GM12801 (cell line): Measurements from ENCODE around the gene TRPC4AP.

Experiments
- TF ChIP-seq, protein P1 (sequence below): IDR thresholded peaks from one replicate; pipeline ENCODE4 v1.5.1; 2011; ENCODE audit warnings: control low read depth; ENCODE audit not compliant: insufficient read length; ENCODE audit errors: extremely low read depth

Gene TRPC4AP

DNA sequence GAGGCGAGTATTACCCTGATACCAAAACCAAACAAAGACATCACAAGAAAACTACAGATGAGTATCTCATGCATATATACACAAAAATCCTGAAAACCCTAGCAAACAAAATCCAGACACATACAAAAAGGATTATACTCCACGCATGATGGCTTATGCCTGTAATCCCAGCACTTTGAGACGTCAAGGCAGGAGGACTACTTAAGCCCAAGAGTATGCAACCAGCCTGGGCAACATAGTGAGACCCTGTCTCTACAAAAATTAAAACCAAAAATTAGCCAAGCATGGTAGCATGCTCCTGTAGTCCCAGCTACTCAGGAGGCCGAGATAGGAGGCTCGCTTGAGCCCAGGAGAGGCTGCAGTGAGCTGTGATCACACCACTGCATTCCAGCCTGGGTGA lies 32.4 kb downstream of the TRPC4AP start:
- TF ChIP-seq, protein P1, sequence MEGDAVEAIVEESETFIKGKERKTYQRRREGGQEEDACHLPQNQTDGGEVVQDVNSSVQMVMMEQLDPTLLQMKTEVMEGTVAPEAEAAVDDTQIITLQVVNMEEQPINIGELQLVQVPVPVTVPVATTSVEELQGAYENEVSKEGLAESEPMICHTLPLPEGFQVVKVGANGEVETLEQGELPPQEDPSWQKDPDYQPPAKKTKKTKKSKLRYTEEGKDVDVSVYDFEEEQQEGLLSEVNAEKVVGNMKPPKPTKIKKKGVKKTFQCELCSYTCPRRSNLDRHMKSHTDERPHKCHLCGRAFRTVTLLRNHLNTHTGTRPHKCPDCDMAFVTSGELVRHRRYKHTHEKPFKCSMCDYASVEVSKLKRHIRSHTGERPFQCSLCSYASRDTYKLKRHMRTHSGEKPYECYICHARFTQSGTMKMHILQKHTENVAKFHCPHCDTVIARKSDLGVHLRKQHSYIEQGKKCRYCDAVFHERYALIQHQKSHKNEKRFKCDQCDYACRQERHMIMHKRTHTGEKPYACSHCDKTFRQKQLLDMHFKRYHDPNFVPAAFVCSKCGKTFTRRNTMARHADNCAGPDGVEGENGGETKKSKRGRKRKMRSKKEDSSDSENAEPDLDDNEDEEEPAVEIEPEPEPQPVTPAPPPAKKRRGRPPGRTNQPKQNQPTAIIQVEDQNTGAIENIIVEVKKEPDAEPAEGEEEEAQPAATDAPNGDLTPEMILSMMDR: no peak

DNA sequence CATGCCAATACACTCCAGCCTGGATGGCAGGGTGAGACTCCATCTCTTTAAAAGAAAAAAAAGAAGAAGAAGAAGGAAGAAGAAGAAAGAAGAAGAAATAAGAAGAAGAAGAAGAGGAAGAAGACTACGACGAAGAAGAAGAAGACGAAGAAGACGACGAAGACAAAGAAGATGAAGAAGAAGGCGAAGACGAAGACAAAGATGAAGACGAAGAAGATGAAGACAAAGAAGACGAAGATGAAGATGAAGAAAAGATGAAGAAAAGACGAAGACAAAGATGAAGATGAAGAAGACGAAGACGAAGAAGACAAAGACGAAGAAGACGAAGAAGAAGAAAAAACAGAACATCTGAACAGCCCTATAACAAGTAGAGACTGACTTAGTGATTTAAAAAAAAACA lies 33.0 kb downstream of the TRPC4AP start:
- TF ChIP-seq, protein P1: no peak

DNA sequence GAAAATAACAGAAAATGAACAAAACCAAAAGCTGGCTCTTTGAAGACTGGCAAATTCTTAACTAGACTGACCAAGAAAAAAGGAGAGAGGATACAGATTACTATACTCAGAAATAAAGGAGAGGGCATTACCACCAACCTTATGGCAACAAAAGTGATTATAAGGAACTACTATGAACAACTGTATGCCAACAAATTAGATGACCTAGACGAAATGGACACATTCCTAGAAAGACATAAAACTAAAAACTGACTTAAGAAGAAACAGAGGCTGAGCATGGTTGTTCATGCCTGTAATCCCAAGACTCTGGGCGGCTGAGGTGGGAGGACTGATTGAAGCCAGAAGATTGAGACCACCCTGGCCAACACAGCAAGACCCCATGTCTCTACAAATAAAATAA lies 33.5 kb downstream of the TRPC4AP start:
- TF ChIP-seq, protein P1: no peak

DNA sequence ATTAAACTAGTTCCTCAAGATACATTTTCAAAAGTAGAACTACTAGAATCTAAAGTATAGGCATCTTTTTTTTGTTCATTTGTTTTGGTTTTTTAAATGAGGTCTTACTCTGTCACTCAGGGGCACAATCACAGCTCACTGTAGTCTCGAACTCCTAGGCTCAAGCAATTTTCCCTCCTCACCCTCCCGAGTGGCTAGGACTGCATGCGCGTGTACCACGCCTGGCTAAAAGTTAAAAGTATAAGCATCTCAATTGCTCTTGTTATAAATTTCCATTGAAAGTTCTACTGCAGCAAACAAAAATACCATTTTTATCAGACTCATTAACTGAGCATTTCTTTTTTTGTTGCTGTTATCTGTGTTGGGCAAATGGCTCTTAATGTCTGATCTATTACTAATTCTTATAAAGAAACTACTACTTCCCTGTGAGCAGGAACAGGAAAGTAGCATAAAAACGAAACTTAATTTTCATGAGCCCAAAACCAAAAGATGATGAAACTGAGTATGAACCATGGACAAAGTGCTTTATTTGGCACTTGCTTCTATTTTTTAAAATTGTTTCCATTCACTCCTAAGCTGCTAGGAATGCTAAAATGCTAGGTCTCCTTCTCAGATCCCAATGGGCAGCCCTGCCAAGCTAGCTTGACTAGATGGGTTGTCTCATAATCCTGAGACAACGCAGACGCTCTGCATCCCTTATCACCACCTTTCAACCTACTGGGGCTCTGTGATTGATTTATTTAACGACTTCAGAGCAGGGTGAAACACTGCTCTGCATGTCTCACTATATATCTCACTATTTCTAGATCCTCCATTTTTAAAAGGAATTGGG lies 36.9 kb downstream of the TRPC4AP start:
- TF ChIP-seq, protein P1: no peak

DNA sequence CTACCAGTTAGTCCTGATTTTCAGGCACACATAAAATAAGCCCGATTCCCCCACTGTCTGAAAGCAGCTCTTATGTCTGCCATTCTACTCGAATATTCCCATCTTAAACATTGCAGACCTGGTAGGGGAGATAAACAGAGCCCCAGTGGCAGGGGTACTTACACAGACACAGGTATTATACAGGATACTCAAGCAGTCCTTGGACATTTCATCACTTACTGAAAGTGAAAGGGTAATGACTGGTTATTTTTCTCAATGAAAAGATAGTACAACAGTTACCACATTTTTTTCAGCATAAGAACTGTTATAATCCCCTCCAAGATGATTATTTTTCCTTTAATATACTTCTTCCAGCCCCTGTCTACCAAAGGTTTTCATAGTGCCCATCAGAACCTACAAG lies 37.8 kb downstream of the TRPC4AP start:
- TF ChIP-seq, protein P1: no peak

DNA sequence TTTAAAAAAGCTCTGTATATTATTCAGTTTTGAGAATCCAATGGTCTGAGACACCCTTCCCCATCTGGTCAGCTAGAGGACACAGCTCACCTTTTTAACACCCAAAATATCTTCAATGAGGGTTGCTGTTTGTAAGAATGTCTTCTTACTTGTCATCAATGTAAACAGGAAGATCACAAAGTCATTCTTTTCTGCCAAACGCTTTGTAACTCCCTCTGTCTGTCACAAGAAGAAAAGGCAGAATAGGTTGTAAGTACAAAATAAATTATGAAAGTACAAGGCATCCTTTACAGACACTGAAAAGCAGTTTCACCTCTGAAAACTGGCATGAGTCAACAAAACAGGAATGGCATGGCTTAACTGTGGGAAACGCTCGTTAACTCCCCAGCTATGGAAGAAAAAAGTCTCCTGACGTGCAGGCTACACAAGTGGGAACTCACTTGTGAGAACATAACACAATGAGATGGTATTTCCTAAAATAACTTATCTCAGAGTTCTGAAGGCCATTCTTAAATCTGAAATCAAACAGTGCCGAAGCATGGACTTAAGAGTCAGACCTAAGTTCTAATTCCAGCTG lies 42.7 kb downstream of the TRPC4AP start:
- TF ChIP-seq, protein P1: no peak

DNA sequence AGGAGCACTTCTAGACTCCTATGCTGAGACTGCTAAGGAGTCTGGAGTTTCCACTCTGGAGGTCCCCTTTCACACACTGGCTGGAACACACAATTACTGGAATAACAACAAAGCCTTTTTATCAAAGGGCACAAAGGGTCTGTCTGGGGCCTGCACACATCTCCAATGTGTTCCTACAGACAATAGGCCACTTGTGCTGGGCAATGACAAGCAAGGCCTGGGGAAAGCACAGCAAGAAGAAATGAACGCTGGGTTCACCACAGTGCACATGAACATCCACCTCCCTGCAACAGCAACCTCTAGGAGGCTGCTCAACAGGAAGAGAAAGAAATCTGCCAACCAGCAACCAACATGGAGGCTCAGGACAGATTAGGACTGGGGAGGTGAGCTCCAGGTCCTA lies 43.9 kb downstream of the TRPC4AP start:
- TF ChIP-seq, protein P1: no peak
